RCC 7860 (cell line): ENCODE measurements around the gene STN1.

Experiments used
- DNase-seq: peaks from one replicate; pipeline ENCODE4 v3.0.0-alpha.2; 2015; ENCODE audit warnings: low spot score
- FAIRE-seq: peaks from 2 replicates; lab custom pipeline; 2012; peaks lifted over from hg19 to GRCh38; lab: Jason Lieb, UNC

STN1 gene

DNA sequence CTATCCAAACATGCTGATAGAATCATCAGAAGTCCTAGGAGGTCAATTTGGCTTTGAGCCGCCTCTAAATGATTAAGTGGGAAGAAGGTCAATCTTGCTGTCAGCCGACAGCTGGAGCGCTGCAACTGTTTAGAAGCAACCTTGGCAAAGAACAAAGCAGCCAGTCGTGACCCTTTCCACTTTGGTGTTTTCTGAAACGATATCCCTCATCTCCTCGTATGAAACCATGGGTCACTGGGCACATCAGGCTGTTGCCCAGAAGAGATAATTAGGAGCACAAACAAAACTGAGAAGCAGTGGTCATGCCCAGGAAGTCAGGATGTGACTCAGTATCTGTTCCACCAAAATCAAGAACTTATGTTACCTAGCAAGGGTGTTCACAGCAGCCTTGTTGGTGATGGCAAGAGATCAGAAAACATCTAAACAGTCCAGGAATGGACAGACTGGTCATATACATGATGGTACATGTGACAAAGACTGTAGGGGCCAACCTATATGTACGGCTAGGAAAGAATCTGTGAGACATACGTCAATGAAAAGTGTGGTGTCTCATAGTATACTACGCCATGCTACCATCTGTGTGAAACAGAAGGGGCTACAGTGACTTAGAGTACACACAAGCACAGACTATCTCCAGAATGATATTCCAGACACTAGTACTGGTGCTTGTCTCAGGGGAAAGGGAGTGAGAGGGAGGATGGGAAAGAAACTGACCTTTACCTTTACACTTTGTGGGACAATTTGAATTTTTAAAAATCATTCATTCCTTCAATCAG lies 22.4 kb downstream of the STN1 start:
- peak; percentile 59 for FAIRE-seq
- peak; percentile 75 for DNase-seq

DNA sequence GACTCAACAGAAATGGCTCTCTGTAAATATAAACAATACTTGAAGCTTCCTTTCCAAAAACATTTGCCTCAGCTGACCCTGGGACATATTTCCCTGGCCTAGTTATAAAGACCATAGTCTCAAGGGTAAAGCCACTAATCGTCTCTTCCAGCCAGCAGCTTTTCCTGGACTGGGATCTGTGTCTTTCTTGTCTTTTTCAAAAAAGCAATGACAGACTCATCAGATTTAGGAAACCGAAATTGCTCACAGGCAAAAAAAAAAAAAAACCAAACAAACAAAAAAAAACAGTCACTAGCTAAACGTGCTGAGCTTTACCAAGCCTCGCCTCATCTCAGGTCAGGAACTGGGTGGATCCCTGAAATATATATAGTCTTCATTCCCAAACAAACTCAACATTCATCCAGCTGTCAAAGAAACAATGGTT lies 23.5 kb downstream of the STN1 start:
- DNase-seq (no peak), FAIRE-seq (no peak)

DNA sequence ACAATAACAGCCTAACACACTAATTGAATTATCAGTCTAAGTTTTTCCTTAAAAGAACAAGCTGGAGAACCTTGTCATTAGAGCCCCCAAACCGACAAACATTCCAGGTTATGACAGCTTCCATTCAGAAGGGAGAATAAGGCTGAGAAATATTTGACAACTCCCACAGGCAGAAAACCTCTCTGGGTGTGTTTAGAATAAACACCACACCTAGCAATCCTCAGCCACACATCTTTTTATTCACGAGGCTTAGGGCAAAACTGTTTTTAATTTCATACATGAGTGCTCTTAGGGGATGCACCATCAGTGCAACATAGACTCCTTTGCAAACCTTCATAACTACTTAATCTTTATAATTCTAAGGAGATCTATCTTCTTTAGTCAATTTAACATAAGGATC lies 24.2 kb downstream of the STN1 start:
- FAIRE-seq (no peak), DNase-seq (no peak)

DNA sequence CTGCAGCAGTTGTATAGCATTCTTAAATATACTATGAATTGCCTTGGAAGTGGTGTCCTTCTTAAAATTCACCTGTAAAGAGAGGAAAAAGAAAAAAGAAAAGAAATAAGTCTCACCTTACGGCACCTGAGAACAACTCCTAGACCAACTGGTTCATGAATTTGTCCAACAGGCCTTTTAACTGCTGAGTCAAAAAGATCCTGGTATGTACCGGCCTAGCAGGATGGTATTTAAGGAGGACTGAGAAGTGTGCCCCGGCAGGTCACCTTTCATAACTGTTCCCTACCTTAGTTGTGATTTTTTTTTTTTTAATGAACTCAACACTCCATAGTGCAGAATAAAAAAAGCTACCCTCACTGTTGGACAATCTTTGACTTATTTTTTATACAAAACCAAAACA lies 25.8 kb downstream of the STN1 start:
- no peak for FAIRE-seq
- no peak for DNase-seq

DNA sequence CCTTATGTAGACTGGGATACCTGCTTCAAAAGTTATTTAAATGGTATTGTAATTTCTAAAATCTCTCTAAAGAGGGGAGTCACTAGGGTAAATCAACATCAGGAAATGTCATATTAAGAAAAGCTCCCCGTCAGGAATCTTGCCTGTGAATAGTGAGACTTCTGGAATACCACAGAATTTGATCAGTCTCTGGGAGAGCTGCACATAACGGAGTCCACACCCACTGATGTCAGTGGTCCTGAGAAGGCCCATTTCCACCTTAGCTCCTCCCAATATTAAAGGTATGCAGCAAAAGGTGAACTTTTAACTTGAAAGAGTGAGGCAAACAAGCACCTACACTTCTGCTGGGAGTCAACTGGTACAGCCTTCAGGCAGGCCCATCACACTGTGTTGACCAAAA lies 27.3 kb downstream of the STN1 start:
- DNase-seq (no peak), FAIRE-seq (no peak)

DNA sequence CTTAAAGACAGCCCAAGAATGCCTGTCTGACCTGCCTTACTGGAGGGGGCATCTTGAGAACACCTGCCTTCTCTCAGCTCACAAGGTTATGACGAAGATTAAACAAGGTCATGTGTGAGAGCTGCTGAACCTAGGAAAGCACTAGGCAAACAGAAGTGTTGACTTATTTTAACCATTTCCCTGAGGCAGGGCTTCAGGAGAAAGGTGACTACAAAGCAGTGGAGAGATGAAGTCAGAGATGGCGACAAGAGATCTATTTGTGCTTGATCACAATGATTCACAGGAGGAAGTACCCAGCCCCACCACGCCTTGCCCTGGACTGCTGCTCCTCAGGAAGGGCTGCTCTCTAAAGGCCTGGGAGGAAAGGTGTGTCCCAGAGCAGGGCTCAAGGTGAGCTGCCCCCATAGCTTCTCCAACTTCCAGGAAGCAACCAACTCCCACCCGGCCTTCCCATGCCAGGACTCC lies 27.8 kb downstream of the STN1 start:
- FAIRE-seq (no peak), DNase-seq (no peak)

DNA sequence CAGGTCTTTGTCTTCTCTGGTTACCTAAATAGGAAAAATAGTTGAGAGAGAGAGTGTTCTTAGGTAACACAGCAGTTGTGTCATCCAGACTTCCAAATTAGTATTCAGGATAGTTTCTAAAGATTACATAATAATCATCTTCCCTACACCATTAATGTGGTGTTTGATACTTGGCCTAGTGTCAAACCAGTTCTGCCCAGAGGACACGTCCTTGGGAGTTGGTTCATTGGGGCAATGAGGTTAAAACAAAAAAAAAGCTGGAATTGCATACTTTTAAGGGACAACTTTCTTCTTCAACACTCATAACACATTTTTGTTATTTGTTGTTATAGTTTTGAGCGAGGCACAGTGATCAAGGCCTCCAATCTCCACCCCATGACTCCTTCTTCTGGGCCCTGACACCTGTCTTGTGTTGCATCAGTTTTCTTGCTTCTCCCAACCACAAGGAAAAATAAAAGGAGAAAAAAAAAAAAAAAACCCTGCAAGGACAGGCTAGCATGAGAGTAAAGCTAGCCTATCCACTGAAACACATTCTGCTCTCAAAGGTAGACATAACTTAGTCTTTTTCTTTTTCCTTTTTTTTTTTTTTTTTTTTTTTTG lies 28.8 kb downstream of the STN1 start:
- DNase-seq = no peak
- FAIRE-seq = no peak

DNA sequence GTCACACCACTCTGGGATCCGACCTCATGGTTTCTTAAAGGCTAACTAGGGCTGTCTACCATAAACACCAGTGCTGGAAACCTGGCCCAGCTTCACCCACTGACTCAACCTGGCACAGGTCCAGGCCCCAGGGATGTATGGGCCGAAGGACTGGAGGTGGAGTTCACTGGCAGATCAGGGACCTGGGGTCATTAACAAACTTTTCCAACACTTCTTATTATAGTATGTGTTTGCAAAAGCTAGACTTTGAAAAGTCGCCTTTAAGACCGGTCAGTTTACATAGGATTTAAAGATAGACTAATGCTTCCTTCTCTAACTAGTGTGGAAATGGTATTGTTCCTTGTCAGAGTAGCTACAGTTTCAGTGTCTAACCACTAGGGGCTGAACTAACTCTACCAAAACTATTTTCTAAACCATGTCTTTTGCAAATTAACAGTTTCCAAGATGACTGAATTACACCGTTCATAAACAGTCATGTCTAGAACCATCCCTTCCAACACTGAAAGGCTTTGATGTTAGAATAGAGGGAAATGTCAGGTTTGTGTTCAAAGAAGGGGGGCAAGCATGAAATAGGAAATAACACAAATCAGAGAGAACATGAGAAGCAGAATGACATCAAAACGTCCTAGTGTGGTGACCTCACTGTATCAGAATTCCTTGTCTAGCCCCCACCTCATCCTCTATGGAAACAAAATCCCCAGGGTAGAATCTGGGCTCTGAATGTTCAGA lies 29.7 kb downstream of the STN1 start:
- FAIRE-seq = peak; percentile 80

DNA sequence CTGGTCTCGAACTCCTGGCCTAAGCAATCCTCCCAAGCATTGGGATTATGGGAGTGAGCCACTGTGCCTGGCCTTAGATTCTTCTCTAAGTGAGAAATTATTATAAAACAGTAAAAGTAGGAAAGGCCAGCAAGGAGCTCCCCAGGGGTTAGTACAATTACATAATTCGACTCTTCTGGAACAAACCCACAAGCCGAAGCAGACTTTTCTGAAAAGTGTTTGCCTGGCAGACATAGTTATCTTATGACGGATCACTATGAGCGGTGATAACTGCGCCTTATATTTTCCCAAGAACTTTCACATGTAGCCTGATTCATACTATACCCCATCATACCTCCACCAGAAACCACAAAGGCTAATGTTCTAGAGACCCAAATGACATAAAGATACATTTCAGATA lies 32.4 kb downstream of the STN1 start:
- FAIRE-seq (no peak), DNase-seq (no peak)

More for the DNA sequence above, 29.7 kb downstream of the STN1 start:
- peak; percentile 74 for DNase-seq

DNA sequence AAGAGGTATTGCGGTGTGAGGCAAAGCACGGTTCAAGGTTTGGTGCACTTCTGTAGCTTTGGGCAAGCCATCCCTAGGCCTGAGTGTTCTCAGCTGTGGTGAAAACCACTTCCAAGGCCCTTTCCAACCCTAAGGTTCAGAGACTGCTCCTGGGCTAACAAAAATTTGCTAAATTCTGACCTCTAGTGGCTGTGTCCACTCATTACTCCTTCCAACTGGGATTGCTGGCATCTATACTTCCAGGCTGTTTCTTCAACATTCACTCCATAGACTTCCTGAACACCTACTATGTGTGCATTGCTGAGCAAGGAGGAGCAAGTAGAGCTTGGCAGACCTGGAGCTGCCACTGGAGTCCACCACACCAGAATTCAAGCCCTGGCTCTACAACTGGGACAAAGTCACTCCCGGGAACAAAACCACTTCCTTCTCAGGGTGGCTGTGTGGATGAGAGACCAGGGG lies 33.3 kb downstream of the STN1 start:
- FAIRE-seq = peak; percentile 7
- peak; percentile 47 for DNase-seq

DNA sequence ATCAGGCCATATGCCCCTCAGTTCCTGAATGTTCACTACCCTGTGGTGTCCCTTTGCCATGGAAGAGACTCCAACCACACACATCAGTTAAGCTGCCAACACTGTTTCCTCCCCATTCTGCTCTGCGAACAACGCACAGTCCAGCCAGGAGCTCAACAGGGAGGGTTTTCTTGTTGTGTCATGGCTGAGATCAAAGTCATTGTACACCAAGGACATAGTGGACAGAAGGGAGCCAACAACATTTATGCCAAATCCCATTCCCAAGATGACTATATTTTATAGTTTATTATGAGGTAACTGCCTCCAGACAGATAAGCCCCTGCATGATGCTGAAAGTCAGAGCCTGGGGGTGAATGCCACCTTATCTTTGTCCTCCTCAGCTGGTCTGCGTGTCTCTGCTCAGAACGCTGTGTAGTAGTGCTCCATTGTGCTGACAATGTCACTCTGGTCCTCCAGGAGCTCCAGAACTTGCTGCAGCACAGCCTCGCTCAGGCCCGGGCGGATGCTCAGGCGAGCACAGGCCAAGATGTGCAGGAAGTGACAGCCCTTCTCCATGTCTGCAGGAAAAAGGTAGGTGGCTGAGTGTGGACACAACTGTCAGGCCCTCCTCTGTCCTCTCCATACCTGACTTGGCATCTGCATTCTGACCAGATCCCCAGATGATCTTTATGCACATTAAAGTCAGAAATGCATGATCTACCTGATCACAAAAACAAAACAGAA lies 35.5 kb downstream of the STN1 start:
- FAIRE-seq (no peak), DNase-seq (no peak)

DNA sequence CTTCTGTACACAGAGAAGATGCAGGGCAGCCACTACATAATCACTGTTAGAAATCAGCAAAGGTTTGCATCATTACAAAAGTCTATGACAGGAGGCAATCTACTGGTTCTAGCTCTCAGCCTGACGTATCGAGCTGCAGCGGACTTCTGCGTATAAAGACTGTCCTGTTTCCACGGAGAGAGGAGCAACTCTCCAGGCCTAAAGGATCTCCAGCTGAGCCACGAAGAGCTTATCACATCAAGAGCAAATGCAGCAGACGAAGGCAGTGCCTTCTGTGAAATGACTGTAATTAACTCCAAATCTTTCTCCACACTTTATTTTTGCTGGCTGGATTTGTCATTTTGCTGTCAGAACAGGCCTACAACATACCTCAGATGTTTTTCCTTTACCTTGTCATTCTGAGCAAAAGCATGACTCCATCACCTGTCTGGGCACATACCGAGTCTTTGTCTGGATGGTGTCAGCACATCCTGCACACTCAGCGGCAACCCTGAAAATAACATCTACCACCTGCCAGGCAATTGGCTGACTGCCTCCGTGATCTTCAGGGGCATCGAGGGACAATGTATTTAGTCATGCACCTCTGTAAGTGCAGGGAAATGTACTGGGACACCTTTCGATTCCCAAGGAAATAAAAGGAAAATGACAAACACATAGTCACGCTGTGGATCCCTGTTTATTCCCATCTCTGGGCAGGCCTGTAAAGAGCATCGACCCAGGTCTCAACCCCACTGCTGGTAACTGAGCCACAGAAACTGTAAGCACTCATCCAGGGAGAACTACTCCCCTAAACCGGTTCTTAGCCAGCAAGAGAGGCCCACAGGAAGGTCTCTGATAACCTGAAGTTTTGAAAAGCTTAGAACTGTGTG lies 36.3 kb downstream of the STN1 start:
- no peak for FAIRE-seq
- no peak for DNase-seq

DNA sequence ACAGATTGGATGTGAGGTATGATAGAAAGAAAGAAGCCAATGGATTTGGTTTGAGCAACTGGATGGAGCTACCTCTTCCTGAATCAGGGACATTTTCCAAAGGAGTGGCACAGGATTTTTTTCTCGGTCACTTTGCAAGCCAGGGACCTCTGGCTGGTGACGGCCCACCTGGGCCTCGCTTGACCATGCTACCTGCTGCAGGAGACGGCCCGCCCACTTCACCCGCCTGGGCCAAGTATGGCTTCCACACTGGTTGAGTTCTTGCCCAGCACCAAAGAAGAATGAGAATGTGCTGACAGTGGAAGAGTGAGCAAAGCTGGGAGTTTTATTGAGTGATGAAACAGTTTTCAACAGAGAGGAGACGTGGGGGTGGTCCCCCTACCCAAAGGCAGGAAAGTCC lies 38.2 kb downstream of the STN1 start:
- no peak for FAIRE-seq
- DNase-seq = no peak

DNA sequence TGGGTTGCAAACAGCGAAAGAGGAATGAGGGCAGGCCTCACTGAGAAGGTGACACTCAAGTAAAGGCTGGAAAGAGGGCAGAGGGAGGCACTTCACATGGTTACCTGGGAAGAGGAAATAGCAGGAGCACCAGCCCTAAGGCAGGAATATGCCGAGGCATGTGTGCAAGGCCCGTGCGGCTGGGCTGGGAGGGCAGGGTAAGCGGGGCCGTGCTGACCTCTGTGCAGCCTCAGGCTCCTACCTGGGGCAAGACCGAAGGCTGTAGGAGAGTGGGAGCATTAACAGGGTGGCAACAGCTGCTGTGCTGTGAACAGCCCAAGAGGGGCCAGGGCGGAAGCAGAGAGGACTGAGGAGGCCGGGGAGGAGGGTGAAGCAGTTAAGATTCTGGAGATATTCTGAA lies 38.6 kb downstream of the STN1 start:
- no peak for FAIRE-seq
- DNase-seq = no peak

DNA sequence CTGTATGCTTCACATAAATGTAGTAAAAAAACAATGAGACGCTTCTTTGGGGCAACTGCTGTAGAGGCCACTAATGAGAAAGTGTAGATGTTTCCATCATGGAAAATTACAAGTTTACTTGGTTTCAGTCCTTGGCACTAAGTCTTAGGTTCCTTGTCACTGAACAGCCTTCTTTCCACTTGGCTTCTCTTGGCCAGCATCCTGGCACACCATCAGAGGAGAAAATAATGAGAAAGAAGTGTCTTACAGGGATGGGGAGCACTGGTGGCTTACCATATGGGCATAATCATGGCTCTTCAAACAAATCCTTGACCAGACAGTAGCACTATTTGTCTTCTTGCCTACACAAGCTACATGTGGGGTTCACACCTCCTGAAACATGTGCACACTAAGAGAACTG lies 40.1 kb downstream of the STN1 start:
- no peak for FAIRE-seq
- no peak for DNase-seq

DNA sequence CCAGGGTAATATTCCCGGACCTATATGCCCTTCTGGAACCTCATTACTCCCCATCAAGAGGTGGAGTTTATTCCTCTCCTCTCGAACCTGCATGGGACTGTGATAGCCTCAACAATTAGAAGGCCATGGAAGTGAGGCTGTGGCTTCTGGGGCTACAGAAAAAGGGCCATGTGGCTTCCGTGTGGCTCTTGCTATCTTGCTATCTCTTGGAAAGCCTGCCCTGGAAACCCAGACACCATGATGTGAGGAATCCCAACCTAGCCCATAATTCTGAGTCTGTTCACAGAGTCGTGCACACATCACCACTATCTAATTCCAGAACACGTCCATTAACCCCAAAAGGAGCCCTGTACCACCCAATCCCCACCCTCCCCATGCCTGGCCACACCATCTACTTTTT lies 41.8 kb downstream of the STN1 start:
- DNase-seq (no peak), FAIRE-seq (no peak)

DNA sequence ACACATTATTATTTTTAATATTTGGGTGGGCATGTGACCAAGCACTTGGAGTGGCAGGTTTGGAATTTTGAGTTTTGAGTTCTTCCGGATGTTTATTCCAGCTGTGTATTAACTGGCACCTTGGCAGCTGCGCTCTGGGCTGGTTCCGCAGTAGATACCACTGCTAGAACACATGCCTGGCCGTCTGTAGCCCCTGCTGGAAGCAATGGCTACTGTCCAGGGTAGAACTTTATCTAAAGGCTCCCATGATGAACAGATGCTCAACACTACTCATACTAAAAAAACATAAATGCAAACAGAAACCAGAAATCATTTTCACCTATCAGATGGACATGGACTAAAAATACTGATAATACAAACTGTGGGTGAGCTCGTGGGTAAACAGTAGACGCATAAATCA lies 43.3 kb downstream of the STN1 start:
- DNase-seq = no peak
- no peak for FAIRE-seq

DNA sequence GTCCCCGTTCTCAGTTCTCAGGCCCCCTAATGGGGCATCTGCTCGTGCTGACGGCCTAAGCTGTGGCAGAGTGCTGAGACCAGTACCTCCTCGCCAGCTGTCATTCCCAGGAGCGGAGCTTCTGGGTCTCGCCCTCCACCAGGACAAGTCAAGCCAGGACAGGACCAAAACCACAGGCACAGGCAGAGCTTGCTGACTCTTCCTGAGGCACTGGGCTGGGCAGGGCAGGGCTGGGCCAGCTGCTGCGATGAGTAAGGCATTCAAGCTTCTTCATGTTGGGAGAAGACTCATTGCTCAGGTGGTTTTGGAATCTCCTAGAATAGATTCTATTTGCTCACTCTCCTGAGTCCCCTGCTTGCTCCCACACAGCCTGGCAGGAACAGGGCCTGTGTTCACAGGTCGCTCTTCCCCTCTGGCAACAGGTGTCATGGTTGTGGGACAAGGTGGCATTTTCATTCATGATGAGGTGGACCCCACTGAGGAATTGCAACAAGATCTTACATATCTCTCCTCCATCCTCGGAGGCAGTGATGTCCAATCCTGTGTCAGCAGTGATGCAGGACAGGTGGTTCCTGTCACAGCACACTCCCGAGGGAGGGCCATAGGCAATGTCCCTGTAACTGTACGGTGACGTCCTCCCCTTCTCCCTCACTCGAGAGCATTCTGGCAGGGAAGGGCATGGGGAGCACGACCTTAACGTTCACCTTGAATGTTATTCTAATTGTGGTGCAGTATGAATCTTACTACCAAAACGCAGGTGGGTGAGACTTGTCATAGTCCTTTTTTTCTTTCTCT lies 45.6 kb downstream of the STN1 start:
- FAIRE-seq (no peak), DNase-seq (no peak)

DNA sequence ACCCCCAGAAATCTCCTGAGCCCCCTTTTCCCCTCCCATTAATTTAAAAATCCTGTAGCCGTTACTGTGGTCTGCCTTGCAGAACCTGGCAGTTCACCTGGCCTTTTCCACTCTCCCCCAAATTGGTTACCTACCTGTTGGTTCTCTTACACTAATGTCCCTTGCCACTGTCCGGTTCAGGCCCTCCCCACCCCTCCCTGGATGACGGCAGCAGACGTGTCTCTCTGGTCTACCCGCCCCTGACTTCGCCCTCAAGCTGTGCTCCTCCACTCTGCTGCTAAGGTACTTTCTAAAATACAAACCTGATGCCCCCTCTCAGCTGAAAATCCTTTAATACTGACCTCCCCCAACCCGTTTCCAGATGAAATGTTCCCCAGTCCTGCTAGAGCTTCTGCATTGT lies 47.0 kb downstream of the STN1 start:
- FAIRE-seq = no peak
- DNase-seq = no peak
